Measurements from ENCODE around the gene AGAP4. TPM values are rescaled to one million over a fixed set of nuclear protein-coding genes. Genes with fewer than 3 reads are reported as not detected.
"Not testable (repeated sequence)": the region's sequence is repeated elsewhere in the genome, so short reads cannot be mapped to it uniquely, and the experiment has no call there.

Gene AGAP4
- total RNA-seq, 1 experiment from 2014 or later, result 20.4 TPM

DNA sequence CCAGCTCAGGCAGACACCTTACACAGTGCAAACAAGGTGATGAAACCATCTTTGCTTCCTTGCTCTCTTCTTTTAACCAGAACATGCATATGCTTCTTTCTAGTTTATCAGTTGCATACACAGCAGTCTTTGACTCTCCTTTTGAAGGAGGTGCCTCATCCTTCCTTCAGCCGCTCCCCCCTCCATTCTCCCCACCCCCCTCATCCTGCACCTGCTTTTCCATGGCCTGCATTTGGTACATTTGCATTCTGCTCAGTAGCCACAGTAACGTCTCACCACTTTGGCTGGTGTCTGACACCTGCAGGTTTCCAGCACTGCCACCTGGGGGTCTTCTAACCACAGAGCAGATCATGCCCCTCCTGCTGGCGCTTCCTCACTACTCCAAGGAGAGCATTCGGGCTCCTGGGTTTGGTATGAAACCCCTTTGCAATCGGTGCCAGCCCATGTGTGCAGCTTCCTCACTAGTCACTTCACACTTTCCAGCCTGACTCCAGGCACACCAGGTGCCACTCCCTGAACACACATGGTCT is 60.0 kb downstream of the AGAP4 start:
- not testable (repeated sequence) for H3K27me3 Mint-ChIP-seq (ENCODE audit: low read depth); H2BK5ac ChIP-seq (ENCODE audit: insufficient read length, low read length); H3K27me3 ChIP-seq (ENCODE audit: insufficient read depth, low read length); H4K5ac ChIP-seq (ENCODE audit: insufficient read length, low read depth, low read length); H3K9me3 ChIP-seq (ENCODE audit: control insufficient read depth, low read depth, low read length); H3K14ac ChIP-seq (ENCODE audit: insufficient read depth, low read length); H3K4me1 ChIP-seq (ENCODE audit: insufficient read depth, low read length); H3K4ac ChIP-seq (ENCODE audit: low read depth, low read length); H2BK15ac ChIP-seq (ENCODE audit: low read depth, low read length); H2BK20ac ChIP-seq (ENCODE audit: low read depth, low read length, poor library complexity, severe bottlenecking); H3K23ac ChIP-seq (ENCODE audit: insufficient read length, low read depth, low read length); H4K8ac ChIP-seq (replicated peaks; ENCODE audit: insufficient read length, low read depth, low read length); H3K9ac ChIP-seq (ENCODE audit: extremely low read depth, insufficient read length, low read length); H3T11ph ChIP-seq (ENCODE audit: low read length); H3K9me3 Mint-ChIP-seq; H3K56ac ChIP-seq (ENCODE audit: insufficient read length, low read depth, low read length); H3K4me3 Mint-ChIP-seq; H2AFZ ChIP-seq (ENCODE audit: low read length); H4K20me1 ChIP-seq (ENCODE audit: control insufficient read depth, insufficient read depth, insufficient read length); H2AK5ac ChIP-seq (ENCODE audit: insufficient read length, low read length); H3K23me2 ChIP-seq (ENCODE audit: insufficient read length, low read depth, low read length, poor library complexity, severe bottlenecking); H2BK120ac ChIP-seq (ENCODE audit: low read depth, low read length, poor library complexity, severe bottlenecking); H4K91ac ChIP-seq (ENCODE audit: insufficient read length, low read depth, low read length); DNase-seq; H3K4me2 ChIP-seq (ENCODE audit: insufficient read depth, insufficient read length, low read length); H3K18ac ChIP-seq (ENCODE audit: insufficient read length, low read depth, low read length); H3K79me1 ChIP-seq (ENCODE audit: insufficient read depth, low read depth, low read length, poor library complexity, severe bottlenecking); H3K4me1 Mint-ChIP-seq; H3K79me2 ChIP-seq (ENCODE audit: insufficient read depth, low read length); H2BK12ac ChIP-seq (ENCODE audit: insufficient read length, low read depth, low read length); H3K27ac ChIP-seq (ENCODE audit: insufficient read length, low read depth, low read length)
- no CpG with 5 or more reads among the region's 5 CpGs for WGBS (ENCODE audit: extremely low coverage, insufficient read length, low lambda C conversion rate)
- peak overlapping the region in 1 of 3 experiments; percentile 73; a peak in 2 of 7 replicates for H3K27ac Mint-ChIP-seq
- peaks cover 8 to 23% (median 23%) of the 10 kb centered on the region in 3 experiments; a peak in 6 of 7 replicates for H3K36me3 Mint-ChIP-seq (ENCODE audit: insufficient read depth in 1 of 3, low read depth in 3 of 3)

DNA sequence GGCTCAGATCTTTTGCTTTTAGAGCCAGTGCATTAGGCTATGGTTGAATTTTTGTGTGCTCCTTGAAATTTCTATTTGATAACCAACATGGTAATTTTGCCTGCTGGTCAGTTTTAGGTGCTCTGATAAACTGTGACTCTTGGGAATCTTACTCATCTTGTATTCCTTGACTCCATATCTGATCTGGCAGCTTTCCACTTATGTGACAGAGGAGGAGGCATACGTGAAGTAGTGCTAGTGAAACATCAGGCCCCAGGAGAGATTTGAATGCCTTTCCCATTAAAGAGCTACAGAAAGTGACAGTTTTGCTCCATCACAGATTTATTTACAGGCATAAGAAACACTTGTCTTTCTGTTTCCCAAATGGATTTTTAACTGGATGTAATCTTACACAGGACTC is 61.1 kb downstream of the AGAP4 start:
- H3K9ac ChIP-seq (ENCODE audit: extremely low read depth, insufficient read length, low read length); H3K56ac ChIP-seq (ENCODE audit: insufficient read length, low read depth, low read length); H3K27ac Mint-ChIP-seq; H3K9me3 Mint-ChIP-seq; H2BK20ac ChIP-seq (ENCODE audit: low read depth, low read length, poor library complexity, severe bottlenecking); H3K18ac ChIP-seq (ENCODE audit: insufficient read length, low read depth, low read length); H3K23ac ChIP-seq (ENCODE audit: insufficient read length, low read depth, low read length); H2BK120ac ChIP-seq (ENCODE audit: low read depth, low read length, poor library complexity, severe bottlenecking); H2BK12ac ChIP-seq (ENCODE audit: insufficient read length, low read depth, low read length); H2BK5ac ChIP-seq (ENCODE audit: insufficient read length, low read length); H3K4me1 ChIP-seq (ENCODE audit: insufficient read depth, low read length); H4K20me1 ChIP-seq (ENCODE audit: control insufficient read depth, insufficient read depth, insufficient read length); H3K79me2 ChIP-seq (ENCODE audit: insufficient read depth, low read length); H3K23me2 ChIP-seq (ENCODE audit: insufficient read length, low read depth, low read length, poor library complexity, severe bottlenecking); DNase-seq; H3K4me3 Mint-ChIP-seq; H3K27me3 ChIP-seq (ENCODE audit: insufficient read depth, low read length); H3K4ac ChIP-seq (ENCODE audit: low read depth, low read length); H3K4me2 ChIP-seq (ENCODE audit: insufficient read depth, insufficient read length, low read length); H3K79me1 ChIP-seq (ENCODE audit: insufficient read depth, low read depth, low read length, poor library complexity, severe bottlenecking); H4K91ac ChIP-seq (ENCODE audit: insufficient read length, low read depth, low read length); H3K27me3 Mint-ChIP-seq (ENCODE audit: low read depth); H3K9me3 ChIP-seq (ENCODE audit: control insufficient read depth, low read depth, low read length); H3T11ph ChIP-seq (ENCODE audit: low read length); H2BK15ac ChIP-seq (ENCODE audit: low read depth, low read length); H4K8ac ChIP-seq (replicated peaks; ENCODE audit: insufficient read length, low read depth, low read length); H2AK5ac ChIP-seq (ENCODE audit: insufficient read length, low read length); H2AFZ ChIP-seq (ENCODE audit: low read length); H3K4me1 Mint-ChIP-seq; H3K27ac ChIP-seq (ENCODE audit: insufficient read length, low read depth, low read length); H3K14ac ChIP-seq (ENCODE audit: insufficient read depth, low read length); H4K5ac ChIP-seq (ENCODE audit: insufficient read length, low read depth, low read length): not testable (repeated sequence)
- peaks cover 8 to 23% (median 21%) of the 10 kb centered on the region in 3 experiments; a peak in 6 of 7 replicates for H3K36me3 Mint-ChIP-seq (ENCODE audit: insufficient read depth in 1 of 3, low read depth in 3 of 3)
- no CpG with 5 or more reads among the region's 1 CpG for WGBS (ENCODE audit: extremely low coverage, insufficient read length, low lambda C conversion rate)

All from H9 (cell line).